Superior temporal gyrus (tissue), 1 donor: Measurements from ENCODE around the gene COL19A1.
"Not testable (repeated sequence)": the region's sequence is repeated elsewhere in the genome, so short reads cannot be mapped to it uniquely, and the experiment has no call there.

Source experiments
- DNase-seq: peaks from one replicate; pipeline ENCODE4 v3.0.0-alpha.2; 2016; ENCODE audit errors: extremely low spot score

The COL19A1 gene

DNA sequence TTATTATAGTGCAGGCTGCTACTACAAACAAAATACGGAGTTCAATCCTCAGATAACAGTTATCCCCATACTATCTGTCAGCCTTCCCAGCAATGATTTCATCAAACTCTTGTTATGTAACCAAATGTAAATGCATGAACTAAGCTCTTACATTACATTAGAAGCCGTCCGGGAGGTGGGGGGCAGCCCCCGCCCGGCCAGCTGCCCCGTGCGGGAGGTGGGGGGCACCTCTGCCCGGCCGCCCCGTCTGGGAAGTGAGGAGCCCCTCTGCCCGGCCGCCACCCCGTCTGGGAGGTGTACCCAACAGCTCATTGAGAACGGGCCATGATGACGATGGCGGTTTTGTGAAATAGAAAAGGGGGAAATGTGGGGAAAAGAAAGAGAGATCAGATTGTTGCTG, 99.6 kb downstream of the COL19A1 start:
- DNase-seq = not testable (repeated sequence)

DNA sequence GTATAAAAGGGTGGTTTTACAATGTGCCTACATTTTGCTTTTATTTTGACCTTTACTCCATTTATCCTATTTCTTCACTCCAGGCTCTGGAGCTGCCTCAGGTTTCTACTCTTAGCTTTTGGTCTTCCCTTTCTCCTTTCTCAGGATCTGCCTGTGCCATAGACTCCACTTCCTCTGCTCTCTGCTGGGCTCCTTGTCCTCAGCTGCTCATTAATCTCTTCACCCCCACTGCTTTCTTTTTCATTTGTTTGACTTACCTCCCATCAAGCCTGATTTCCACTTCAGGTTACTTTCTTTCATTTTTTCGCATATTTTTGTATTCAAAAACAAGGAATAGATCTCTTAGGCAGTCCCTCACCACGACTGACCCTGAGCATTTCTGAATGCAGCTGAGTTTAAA, 106.8 kb downstream of the COL19A1 start:
- no peak for DNase-seq

DNA sequence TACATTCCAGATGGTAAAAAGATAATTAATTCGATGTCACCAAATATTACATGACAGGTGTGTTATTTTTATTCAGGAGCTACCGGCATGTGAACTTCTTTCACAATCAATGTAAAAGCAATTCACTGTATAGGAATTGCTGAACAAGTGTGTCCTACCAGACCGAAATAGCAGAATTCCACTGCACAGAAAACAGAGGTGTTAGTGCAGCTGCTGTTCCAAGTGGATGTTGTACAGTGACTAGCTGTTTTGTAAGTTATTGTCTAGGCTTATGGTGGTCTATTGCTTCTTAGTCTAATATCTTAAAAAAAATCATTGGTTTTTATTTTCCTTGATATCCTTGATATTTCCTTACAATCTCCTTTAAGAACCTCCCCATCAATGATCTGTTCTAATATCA, 107.4 kb downstream of the COL19A1 start:
- DNase-seq = no peak

DNA sequence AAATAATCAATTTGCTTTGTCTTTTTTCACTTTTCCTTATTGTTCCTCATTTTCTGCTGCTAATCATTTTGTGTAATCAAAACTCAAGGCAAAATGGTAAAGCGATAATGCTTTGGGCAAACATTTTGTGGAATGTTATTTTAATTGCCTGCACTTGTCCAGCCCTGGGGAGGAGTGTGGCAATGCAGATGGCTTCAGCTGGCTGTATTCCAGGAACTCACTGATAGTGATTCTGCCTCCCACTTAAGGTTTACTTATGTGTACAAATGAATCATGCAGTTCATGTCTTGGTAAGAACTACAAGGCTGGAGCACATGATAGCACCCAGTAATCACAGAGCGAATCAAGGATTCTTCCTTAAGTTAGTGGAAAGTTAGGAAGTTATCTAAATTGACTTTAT, 107.8 kb downstream of the COL19A1 start:
- DNase-seq = no peak

DNA sequence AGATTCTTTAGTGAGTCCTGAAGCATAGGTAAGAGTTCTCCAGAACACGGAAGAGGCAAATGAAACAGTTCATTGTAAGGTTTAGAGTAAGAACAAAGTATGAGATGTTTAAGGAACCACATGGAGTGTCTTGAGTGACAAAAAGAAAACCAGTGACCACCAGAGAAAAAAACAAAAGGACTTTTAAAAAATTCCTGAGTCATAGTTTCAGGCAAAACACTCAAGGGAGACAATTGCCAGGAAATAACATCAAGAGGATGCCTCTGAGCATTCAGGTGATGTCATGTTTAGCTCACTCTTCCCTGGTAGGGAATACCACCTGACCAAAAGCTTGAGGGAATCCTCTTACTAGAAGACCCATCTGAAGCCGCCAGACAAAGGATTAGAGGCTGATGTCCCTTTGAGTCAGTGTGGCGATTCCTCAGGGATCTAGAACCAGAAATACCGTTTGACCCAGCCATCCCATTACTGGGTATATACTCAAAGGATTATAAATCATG, 110.3 kb downstream of the COL19A1 start:
- no peak for DNase-seq

DNA sequence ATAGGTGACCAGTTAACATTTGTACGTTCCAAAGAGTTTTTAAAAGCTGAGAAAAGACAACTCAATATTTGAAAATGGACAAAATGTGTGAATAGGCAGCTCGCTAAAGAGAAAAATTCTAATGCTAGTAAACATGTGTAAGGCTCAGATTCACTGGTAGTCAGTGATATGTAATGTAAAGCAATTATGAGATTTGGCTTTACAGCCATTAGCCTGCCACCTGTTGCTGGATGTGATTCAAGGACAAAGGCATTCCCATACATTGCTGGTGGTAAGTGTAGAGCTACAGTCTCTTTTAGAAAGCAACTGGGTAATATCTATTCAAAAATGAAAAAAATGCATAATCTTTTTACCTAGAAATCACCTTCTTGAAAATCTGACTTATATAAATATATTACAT, 114.3 kb downstream of the COL19A1 start:
- no peak for DNase-seq

DNA sequence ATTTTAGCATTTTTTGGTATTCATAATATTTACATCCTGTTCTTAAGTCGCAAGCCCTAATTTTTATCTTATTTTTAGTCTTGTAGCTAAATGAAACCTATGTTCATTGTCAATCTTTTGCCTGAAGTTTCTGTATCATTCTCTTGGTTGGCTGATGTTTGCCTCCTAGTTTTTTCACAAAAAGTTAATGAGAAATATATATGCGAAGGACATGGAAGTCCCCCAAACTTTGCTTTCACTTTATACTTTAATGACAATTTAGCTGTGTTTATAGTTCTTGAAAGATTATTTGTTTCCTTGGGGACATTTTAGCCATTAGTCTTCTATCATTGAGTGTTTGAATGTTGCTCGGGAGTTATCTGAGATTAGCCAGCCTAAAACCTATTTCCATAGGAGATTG, 118.2 kb downstream of the COL19A1 start:
- no peak for DNase-seq

DNA sequence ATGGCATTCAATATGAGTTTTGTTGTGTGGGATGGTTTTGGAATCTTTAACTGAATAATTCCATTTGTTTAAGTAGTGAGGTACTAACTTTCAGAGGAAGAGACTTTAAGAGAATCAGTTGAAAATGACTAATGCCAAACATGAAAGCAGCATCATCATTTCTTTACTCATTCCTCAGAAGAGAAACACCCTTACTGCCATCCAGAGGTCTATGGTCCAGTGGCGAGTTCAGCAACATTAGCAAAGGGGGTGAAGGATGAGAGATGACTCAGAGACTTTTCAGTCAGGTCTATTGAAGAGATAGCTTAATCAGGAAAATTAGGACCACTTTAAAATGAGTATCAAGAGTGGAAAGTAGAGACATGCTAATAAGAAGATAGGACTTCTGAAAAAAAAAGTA, 118.8 kb downstream of the COL19A1 start:
- DNase-seq = no peak

DNA sequence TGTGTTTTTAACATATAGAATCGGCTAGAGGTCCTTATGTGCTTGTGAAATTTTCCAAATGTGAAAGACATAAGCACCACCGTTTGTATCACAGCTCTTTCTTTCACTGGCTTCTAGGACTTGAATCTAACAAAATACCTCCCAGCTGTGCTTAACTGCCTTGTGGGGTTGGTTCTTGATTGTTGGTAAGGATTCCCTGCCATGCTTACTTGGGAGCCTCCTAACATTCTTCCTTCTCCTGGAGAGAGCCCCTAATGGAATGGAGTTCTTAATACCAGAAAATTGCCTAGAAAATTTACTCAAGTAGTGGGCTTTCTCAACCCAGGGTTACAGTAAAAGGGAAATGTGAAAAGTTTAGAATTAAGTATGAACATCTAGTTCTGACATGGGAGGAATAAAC, 121.2 kb downstream of the COL19A1 start:
- no peak for DNase-seq

DNA sequence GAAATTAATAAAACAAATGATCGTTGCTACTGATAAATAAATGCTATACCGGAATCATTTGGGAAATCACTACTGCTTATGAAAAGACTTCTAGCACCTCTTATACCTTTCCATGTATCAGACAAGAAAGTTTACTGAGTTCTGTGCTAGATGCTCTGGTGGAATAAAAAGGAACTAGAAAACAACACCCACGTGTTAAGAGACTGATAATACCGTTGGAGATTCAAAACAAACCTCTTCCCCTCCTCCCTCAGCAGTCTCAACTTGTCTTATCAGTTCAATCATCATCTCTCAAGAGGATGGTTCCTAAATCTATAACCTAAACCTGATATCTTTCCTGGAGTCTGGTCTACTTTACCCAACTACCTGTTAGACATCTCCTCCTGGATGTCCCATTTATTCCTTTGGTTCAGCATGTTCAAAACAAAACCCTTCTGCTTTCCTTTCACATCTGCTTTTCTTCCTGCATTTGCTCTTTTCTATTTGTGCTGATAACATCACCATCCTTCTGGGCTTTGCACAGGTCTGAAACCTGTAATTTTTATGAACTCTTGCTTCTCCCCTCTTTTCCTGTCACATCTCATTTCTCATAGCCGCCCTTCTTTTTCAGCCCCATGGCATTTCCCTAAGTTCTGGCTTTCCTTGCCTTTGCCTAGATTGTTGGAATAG, 122.2 kb downstream of the COL19A1 start:
- no peak for DNase-seq

DNA sequence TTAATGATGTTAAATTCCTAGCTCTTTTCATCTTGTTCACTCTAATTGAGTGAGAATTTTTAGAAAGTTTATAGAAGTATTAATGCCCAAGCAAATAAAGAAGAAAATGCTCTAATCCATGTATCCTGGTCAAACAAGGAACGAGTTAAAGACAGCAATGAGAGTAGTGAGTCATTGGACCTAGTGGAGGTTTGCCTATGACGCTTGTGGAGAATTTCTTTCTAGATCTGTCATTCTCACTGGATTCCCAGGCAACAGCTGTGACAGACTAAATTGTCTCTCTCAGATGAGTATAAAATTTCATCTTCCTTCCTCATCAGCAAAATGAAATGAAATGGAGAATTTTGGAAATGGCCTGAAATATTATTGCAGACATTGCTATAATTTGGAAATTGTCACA, 127.9 kb downstream of the COL19A1 start:
- DNase-seq = no peak

DNA sequence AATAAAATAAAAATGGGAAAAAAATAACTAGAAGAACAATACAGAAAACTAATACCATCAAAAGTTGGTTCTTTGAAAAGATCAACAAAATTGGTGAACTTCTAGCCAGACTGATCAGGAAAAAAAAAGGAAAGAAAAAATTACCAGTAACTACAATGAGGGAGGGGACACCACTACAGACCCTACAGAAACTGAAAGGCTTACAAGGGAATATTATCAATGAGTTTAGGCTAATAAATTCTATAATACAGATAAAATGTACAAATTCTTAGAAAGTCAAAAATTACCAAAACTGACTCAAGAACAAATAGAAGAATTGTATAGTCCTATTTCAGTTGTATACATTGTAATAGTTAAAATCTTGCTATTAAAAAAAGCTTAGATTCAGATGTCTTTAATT, 141.8 kb downstream of the COL19A1 start:
- no peak for DNase-seq

DNA sequence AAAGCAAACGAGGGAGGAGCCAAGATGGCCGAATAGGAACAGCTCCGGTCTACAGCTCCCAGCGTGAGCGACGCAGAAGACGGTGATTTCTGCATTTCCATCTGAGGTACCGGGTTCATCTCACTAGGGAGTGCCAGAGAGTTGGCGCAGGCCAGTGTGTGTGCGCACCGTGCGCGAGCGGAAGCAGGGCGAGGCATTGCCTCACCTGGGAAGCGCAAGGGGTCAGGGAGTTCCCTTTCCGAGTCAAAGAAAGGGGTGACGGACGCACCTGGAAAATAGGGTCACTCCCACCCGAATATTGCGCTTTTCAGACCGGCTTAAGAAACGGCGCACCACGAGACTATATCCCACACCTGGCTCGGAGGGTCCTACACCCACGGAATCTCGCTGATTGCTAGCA, 144.0 kb downstream of the COL19A1 start:
- DNase-seq = not testable (repeated sequence)

DNA sequence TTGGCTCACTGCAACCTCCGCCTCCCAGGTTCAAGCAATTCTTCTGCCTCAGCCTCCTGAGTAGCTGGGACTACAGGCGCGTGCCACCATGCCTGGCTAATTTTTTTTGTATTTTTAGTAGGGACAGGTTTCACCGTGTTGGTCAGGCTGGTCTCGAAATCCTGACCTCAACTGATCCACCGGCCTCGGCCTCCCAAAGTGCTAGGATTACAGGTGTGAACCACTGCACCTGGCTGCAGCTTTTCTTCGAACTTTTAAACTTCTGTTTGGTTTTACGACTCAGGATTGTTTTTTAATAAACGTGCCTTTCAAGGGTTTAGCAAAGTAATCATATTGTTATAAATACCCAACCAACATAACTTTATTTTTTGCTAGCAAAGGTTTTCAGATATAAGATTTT, 156.8 kb downstream of the COL19A1 start:
- not testable (repeated sequence) for DNase-seq

DNA sequence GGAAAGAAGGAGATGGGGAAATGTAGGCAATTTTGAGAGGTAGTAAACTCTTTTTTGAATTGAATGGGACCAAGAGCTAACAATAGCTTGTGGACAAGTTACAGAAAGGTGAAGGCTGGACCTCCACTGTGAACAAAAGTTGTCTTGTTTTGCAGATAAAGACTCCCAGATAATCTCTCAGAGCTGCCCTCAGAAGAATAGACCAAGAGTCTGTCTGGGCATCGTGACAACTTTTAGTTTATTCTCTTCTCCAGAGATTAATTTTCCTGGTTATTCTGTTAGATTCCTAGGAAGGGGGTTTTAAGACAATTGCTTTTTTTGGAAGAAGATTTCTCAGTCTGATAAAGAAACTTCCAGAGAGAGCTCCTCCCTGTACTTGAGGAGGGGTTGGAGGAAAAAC, 161.9 kb downstream of the COL19A1 start:
- DNase-seq = no peak

DNA sequence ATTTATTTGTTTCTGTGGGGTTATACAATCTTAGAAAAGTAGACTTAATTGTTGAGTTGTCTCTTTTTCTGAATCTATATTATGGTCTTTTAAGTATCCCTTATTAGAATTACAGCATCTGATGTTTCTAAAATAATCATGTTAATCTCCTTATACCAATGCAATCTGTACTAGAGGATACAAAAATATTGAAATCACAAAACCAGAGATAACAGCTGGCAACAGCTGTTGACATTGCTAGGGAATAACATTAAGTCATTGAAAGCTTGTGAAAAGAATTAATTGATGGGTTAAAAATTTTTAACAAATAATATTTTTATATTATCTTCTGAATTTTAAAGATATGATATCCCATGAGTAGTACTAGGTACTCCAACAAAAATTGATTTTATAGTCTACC, 162.6 kb downstream of the COL19A1 start:
- no peak for DNase-seq

DNA sequence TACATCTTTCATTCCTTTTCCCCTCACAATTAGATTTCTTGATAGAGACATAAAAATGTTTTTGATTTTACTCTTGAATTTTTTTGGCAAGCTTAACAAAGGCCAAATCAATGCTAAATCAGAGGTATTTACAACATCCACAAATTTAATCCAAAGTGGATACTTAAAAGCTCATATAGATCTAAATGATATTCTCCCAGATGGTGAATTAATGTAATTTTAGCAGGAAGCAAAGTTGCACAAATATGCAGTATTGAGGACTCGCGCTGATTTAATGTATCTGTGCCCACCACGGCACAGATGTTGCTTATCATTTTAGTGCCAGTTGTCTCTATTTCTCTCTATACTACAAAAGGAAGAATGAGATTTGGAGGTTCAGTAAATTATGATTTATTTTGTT, 167.4 kb downstream of the COL19A1 start:
- DNase-seq = no peak

DNA sequence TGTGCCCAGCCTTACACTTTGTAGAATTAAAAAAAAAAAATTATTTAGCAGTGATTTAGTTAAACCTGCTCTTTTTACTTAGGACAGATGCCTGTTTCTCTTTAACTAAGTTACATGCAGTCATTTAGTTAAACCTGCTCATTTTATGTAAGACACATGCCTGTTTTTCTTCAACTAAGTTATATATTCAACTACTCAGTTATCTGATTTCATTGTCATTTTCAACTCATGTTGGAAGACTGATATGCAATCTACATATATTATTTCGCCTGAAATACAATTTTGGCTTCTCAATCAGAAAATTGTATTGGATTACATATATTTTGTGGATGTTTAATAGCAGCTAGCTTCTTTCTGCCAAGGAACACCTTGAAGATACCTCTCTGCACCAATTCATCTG, 171.1 kb downstream of the COL19A1 start:
- DNase-seq = no peak

DNA sequence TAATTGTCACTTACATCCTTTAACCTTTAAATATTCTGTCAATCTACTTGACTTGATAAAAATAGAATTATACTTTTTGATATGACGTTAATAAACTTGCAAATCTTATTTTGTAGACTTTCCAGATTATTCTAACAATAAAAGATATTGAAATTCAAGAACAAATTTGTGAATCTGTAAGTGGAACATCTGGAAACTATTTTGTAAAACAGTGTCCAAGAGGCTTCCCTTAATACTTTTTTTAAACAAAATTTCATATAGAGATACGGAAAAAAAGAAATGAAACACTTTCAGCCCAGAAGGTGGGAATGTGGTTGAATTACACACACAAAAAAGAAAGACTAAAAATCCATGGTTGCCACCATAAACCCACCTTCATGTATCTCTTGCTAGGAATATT, 174.4 kb downstream of the COL19A1 start:
- DNase-seq = no peak

DNA sequence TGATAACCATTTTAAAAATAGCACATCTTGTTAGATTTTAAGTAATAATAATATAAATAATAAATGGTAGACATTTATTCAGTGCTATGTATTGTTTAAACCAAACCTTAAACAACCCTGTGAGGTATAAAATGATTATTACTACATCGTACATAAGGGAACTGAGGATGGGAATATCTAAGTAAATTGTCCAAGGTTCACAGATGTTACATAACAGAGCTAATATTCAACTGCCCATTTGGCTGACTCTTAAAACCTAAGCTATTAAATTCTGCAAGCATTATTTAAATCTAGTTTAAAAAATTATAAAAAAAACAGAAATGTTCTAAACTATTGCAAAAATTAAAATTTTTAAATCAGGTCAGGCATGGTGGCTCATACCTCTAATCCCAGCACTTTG, 175.1 kb downstream of the COL19A1 start:
- DNase-seq = no peak

DNA sequence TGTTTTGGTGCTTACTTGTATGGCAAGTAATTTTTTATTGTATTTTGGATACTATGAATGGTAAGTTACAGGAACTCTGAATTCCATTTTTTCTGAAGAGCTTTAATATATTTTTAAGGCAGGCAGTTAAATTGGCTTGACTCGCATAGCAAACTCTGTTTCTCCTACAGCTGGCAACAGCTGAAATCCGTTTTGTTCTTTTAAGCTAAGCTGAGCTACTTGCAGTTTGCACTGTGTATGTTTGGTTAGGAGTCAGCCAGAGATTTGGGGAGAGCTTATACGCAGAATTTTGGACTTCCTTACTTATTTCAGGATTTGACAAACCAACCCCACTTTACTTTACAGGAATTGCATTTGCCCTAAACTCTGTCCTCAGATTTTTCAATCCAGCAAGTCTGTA, 179.1 kb downstream of the COL19A1 start:
- DNase-seq = no peak

DNA sequence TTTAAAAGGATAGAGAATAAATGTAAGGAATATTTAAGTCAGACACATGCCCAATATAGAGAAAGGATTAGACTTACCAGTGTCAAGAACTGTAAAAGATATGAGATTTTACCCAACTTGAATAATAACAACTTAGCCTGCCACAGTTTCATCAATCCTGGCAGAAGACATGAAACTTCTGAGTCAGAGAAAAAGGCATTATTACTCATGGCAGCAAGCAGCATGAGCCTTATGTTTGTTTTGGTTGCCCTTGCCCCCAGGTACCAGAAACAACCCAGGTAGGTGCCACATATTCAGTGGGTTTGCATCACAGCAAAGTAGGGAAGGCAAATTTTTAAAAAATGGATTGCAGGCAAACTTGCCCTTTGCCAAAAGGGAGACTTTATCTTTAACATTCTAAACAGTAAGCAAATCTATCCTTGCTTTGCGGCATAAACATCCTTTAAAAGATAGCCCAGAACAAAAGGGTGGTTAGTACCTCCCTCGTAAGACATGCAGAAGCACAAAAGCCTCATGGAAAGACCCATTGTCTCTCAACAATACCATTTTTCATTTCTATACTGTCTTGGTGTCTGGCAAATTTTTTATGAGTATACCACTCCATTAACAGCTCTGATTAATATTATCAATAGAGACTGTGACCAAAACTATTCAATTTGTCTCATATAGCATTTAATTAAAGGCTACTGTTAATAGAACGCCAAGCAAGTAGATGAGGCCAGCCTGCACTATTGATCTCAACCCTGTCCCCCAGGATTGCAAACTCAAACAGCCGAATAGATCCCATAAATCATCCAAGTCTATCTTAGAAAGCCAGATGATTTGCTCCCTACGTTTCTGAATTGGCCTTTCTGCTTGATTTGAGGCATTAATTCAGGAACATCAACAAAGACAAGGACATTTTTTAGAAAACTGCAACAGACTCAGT, 185.1 kb downstream of the COL19A1 start:
- no peak for DNase-seq

DNA sequence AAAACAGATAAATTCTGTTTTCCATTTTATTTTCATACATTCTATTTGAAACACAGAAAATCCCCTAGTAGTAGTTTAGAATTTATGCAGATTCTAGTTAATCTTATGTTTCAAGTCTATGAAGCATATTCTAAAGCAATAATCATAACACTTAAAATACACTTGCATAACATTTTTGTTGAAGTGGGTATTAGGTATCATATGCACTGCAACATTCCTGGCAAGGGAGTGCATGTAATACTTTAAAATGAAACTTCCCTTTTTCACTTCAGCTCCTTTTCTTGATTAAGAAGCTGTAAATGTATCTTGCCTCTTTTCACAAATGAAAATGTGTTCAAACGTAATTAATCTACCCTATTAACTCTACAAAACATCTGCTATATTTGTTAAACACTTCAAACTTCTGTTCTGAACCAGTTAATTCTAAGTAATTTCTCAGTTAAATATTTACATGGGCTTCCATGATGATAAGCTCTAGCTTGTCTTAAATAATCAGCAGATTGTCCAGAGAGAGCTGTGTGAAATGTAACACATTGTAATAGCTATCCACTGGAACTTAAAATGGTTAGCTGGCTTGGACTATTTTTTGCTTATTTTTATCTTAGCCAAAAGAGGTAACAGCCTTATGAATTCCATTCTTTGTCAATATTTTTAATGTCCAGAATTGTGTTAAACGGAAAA, 192.8 kb downstream of the COL19A1 start:
- DNase-seq = no peak
